ENCODE data around the gene CDH8. TPM values are rescaled to one million over a fixed set of nuclear protein-coding genes. Genes with fewer than 3 reads are reported as not detected.

CDH8 gene
- total RNA-seq, 1 donor = not detected

- H3K4me3 ChIP-seq (ENCODE audit: low read depth, low read length) = no peak overlapping the region
- TF ChIP-seq, protein P1, sequence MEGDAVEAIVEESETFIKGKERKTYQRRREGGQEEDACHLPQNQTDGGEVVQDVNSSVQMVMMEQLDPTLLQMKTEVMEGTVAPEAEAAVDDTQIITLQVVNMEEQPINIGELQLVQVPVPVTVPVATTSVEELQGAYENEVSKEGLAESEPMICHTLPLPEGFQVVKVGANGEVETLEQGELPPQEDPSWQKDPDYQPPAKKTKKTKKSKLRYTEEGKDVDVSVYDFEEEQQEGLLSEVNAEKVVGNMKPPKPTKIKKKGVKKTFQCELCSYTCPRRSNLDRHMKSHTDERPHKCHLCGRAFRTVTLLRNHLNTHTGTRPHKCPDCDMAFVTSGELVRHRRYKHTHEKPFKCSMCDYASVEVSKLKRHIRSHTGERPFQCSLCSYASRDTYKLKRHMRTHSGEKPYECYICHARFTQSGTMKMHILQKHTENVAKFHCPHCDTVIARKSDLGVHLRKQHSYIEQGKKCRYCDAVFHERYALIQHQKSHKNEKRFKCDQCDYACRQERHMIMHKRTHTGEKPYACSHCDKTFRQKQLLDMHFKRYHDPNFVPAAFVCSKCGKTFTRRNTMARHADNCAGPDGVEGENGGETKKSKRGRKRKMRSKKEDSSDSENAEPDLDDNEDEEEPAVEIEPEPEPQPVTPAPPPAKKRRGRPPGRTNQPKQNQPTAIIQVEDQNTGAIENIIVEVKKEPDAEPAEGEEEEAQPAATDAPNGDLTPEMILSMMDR (IDR thresholded peaks at IDR 0.05; ENCODE audit: insufficient read depth, low read depth, low read length) = no peak
- DNase-seq (ENCODE audit: low read depth) = peak; percentile 13
Measured at GRCh38 chr16:61887903-61888302, 148.3 kb downstream of the CDH8 start.

DNA sequence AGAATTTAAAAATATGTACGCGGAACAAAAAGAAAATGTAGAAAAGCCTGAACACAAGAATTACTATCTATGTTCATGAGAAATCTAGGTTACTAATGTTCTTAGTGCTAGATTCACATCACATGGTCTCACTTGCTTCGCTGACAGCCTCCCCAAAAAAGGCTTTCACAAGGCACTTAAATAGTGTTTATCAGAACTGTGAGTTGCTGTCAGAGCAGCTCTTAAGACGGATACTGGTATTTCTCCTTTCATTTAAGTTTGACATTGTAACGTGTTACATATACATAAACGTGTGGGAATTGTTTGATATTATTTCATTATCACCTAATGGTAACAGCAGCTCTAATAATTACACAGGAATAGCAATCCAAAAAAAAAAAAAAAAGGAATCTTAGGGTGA, 150.9 kb downstream of the CDH8 start:
- TF ChIP-seq, protein P1 (IDR thresholded peaks at IDR 0.05; ENCODE audit: insufficient read depth, low read depth, low read length) = no peak
- H3K4me3 ChIP-seq (ENCODE audit: low read depth, low read length) = no peak overlapping the region
- no peak for DNase-seq (ENCODE audit: low read depth)

DNA sequence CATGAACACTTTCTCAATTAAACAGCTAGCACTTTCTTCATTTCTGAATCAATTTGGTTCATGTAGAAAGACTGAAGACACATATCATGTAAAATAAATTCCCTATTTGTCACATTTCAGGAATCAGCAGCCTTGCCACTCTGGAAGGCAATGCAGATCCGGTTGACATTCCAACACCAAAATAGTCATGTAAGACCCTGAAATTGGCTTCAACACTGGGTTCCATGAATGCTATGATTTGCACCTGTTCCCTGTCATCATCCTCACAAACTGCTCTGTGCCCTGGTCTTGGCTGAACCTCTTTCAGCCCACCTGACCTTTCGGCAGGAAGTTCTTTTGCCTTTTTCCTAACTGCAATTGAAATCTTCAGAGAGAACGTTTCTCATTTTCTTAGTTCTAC, 156.9 kb downstream of the CDH8 start:
- DNase-seq (ENCODE audit: low read depth) = no peak
- H3K4me3 ChIP-seq (ENCODE audit: low read depth, low read length) = no peak overlapping the region
- TF ChIP-seq, protein P1 (IDR thresholded peaks at IDR 0.05; ENCODE audit: insufficient read depth, low read depth, low read length) = no peak

DNA sequence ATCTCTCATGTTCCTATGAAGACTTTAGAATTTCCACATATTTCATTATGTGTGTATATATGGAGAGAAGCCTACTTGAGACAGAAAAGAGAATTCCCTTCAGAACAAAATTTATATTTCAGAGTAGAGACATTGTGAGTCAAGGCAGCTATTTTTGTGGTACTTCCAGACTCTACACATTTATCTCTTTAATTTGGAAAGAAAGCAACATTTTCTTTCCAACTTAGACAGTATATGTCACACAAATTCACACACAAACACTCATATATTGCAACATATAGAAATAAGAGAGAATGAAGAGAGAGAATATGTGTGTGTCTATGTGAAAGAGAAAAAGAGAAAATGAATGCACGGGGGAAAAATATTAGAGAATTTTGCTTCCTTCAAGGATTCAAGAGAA, 158.8 kb downstream of the CDH8 start:
- TF ChIP-seq, protein P1 (IDR thresholded peaks at IDR 0.05; ENCODE audit: insufficient read depth, low read depth, low read length) = no peak
- H3K4me3 ChIP-seq (ENCODE audit: low read depth, low read length) = no peak overlapping the region
- DNase-seq (ENCODE audit: low read depth) = no peak

DNA sequence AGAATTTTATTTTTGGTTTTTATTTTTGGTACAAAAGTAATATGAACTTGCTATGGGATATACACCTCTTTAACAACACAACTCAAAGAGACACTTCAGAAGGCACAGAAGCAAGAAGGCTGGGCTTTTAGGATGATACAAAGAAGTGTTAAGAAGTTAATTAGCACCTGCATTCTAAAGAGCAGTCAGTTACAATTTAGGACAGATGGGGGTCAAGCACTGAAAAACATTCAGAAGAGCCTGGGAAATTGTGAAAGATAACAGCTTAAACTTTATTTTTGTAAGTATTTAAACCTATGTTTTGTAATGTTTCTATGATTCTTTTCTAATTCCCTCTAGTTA, 163.5 kb downstream of the CDH8 start:
- DNase-seq (ENCODE audit: low read depth) = no peak
- H3K4me3 ChIP-seq (ENCODE audit: low read depth, low read length) = no peak overlapping the region
- TF ChIP-seq, protein P1 (IDR thresholded peaks at IDR 0.05; ENCODE audit: insufficient read depth, low read depth, low read length) = no peak

GRCh38 chr16:61871837-61872777, 164.1 kb downstream of the CDH8 start:
- no peak overlapping the region for H3K4me3 ChIP-seq (ENCODE audit: low read depth, low read length)
- no peak for DNase-seq (ENCODE audit: low read depth)
- TF ChIP-seq, protein P1 (IDR thresholded peaks at IDR 0.05; ENCODE audit: insufficient read depth, low read depth, low read length) = no peak

All from fibroblast of villous mesenchyme (primary cell).